Neural crest cell (in vitro differentiated cells): ENCODE data around the gene TPMT. TPM values are rescaled to one million over a fixed set of nuclear protein-coding genes. Genes with fewer than 3 reads are reported as not detected.

Source experiments
- DNase-seq: peaks from one replicate; pipeline ENCODE4 v3.0.0; 2021; ENCODE audit warnings: low read depth, mixed read lengths, low spot score
- H3K27ac Mint-ChIP-seq: one replicate; pipeline ENCODE4 v1.8.0; 2021; ENCODE audit warnings: mild to moderate bottlenecking, mixed read lengths; ENCODE audit not compliant: unreplicated experiment
- H3K27me3 Mint-ChIP-seq: 2 replicates; pipeline ENCODE4 v1.8.0; 2021; ENCODE audit warnings: low read depth, mild to moderate bottlenecking, mixed read lengths
- H3K36me3 Mint-ChIP-seq: 2 replicates; pipeline ENCODE4 v1.8.0; 2021; ENCODE audit warnings: low read depth, mild to moderate bottlenecking, mixed read lengths
- H3K4me1 Mint-ChIP-seq: 2 replicates; pipeline ENCODE4 v1.8.0; 2021; ENCODE audit warnings: mixed read lengths
- H3K4me3 Mint-ChIP-seq: one replicate; pipeline ENCODE4 v1.8.0; 2021; ENCODE audit warnings: mild to moderate bottlenecking, mixed read lengths
- H3K9me3 Mint-ChIP-seq: 2 replicates; pipeline ENCODE4 v1.8.0; 2021; ENCODE audit warnings: mixed read lengths
- CTCF ChIP-seq: fragments of 200-600 bp; sonication (generic); conservative IDR thresholded peaks from 2 replicates; pipeline ENCODE4 v1.5.0; 2021; ENCODE audit warnings: antibody characterized with exemption, mild to moderate bottlenecking
- total RNA-seq: library from RNA; stranded (reverse); gene quantifications from 2 replicates; pipeline ENCODE4 v1.2.1, GENCODE V29; 2021

Gene TPMT
- total RNA-seq, 1 donor from 2014 or later = 7.5 TPM

- Mint-ChIP-seq H3K9me3 (no peaks in the 10 kb centered on the region), H3K4me1 (no peaks in the 10 kb centered on the region), H3K27ac (no peak overlapping the region), H3K27me3 (peaks cover 62% of the 10 kb centered on the region), H3K4me3 (no peak overlapping the region), H3K36me3 (no peaks in the 10 kb centered on the region)
- DNase-seq = no peak
- TF ChIP-seq CTCF = no peak
Measured at GRCh38 chr6:18117136-18117535, 37.7 kb downstream of the TPMT start.

GRCh38 chr6:18115356-18115755 is 39.5 kb downstream of the TPMT start:
- H3K36me3 Mint-ChIP-seq = no peaks in the 10 kb centered on the region
- DNase-seq = no peak
- no peak overlapping the region for H3K4me3 Mint-ChIP-seq
- peaks cover 44% of the 10 kb centered on the region for H3K27me3 Mint-ChIP-seq
- H3K27ac Mint-ChIP-seq = no peak overlapping the region
- H3K4me1 Mint-ChIP-seq = no peaks in the 10 kb centered on the region
- H3K9me3 Mint-ChIP-seq = no peaks in the 10 kb centered on the region
- TF ChIP-seq CTCF = no peak

- Mint-ChIP-seq H3K4me3 (no peak overlapping the region), H3K36me3 (no peaks in the 10 kb centered on the region), H3K27ac (no peak overlapping the region), H3K27me3 (peaks cover 8% of the 10 kb centered on the region), H3K4me1 (no peaks in the 10 kb centered on the region), H3K9me3 (peaks cover 2% of the 10 kb centered on the region)
- no peak for TF ChIP-seq CTCF
- DNase-seq = no peak
Measured at GRCh38 chr6:18110162-18110561, 44.7 kb downstream of the TPMT start.

- H3K27me3 Mint-ChIP-seq = no peaks in the 10 kb centered on the region
- no peak for TF ChIP-seq CTCF
- peaks cover 2% of the 10 kb centered on the region for H3K9me3 Mint-ChIP-seq
- no peak overlapping the region for H3K27ac Mint-ChIP-seq
- no peak for DNase-seq
- H3K4me3 Mint-ChIP-seq = no peak overlapping the region
- no peaks in the 10 kb centered on the region for H3K36me3 Mint-ChIP-seq
- peaks cover under 1% of the 10 kb centered on the region for H3K4me1 Mint-ChIP-seq
Measured at GRCh38 chr6:18107061-18107460, 47.8 kb downstream of the TPMT start.

- no peak for DNase-seq
- TF ChIP-seq CTCF = no peak
- Mint-ChIP-seq H3K27ac (no peak overlapping the region), H3K4me3 (no peak overlapping the region), H3K36me3 (no peaks in the 10 kb centered on the region), H3K27me3 (no peaks in the 10 kb centered on the region), H3K4me1 (peaks cover 22% of the 10 kb centered on the region), H3K9me3 (peaks cover 5% of the 10 kb centered on the region)
Measured at GRCh38 chr6:18102783-18103509, 51.9 kb downstream of the TPMT start.
